Stimulated activated CD4-positive, alpha-beta T cell treated with anti-CD3 and anti-CD28 coated beads, TNF-alpha, amount 100 ng/mL, for 4 hours (primary cell): ENCODE measurements around the gene CHD2.

Experiments
- DNase-seq, 3 experiments: peaks; one replicate each; pipeline ENCODE4 v3.0.0-alpha.2; 2020; ENCODE audit warnings: low read depth in 3 of 3

Gene CHD2

GRCh38 chr15:92885224-92886041, 14.7 kb upstream of the CHD2 start:
- DNase-seq, result no peak

DNA sequence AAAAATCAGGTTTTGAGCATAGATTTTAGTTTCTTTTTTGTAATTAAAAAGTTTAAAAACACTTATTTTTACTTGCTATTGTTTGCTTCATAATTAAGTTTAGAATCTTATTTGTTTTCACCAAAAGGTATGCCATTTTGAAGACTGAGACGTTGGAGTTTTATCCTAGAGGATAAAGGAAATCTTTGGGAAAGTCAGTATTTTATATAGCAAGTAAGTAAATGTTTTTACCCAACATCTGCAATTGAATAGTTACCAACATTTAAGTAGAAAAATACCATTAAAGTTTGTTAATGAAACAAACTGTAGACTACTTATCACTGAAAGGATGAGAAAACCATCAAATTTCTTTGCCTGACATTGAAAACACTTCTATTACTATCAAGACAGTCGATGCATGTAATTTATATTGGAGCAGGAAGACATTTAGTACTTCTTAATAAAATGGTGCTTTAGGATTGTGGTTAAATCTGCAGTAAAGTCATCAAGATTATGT, 14.0 kb upstream of the CHD2 start:
- DNase-seq, result no peak

- no peak for DNase-seq
These were observed 13.3 kb upstream of the CHD2 start for GRCh38 chr15:92886815-92887214.

DNA sequence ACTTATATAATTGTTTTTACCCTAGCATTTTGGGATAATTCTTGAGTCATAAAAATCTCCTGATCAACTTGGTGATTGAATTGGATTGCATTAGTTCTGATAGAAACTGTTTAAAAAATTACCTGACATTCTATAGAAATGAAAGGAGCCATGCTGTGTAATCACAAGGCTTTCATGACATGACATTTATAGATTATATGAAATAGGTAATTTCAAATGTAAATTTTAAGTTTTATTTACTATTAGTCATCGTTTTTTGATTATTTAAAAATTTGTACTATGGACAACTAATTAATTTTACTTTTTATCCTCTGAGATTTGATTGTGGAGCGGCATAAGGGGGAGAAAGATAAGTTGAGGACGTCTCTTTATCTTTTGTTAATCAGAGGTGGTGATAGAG, 12.3 kb upstream of the CHD2 start:
- no peak for DNase-seq

GRCh38 chr15:92889390-92890107, 10.6 kb upstream of the CHD2 start:
- DNase-seq, result no peak

GRCh38 chr15:92891533-92892200, 8.5 kb upstream of the CHD2 start:
- DNase-seq, result no peak

DNA sequence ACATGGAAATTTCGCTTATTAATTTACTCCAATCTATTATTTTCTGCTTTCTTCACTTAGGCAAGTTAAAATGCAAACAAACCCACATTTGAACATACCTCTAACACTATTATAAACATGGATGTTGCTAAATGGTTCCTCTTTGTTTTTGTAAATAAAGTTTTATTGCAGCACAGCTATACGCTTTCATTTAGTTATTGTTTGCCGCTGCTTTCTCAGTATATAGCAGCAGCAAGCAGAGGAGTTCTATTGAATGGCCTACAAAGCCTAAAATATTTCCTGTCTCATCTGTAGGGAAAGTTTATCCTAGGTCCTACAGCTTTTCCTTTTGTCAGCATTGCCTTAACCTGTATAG, 7.9 kb upstream of the CHD2 start:
- no peak for DNase-seq

DNA sequence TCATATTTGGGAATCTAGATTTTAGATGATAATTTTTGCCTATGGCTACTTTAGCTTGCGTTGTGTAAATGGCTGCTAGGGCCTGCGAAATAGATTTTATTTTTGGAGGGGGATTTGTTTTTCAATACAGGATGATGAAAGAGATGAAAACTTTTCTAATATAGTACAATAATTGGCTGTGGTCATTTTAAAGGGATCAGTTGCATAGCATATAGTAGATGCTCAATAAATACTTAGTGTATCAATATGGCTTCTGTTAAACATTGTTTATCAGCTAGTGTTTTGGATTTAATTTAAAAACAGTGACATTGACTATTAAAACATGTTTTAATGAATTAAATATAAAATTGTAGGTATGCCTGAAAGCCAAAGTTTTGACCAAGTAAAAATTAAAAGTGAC, 6.9 kb upstream of the CHD2 start:
- DNase-seq, result no peak

DNA sequence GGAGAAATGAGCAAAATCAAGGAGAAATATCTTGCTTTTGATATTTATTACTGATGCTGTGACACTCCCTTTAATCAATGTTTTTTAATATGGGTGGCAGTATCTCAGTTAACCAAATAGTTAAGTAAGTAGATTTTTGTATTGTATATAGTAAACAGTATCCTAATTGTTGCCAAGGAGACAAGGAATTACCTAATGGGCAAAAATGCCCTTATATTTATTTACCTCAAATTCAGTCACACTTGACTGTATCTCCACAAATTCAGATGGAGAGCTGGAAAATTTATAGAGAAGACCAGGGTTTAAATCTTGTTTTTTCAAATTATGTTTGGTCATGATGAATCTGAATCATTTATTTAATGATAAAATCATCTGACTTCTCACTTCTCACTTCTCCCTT, 3.6 kb upstream of the CHD2 start:
- DNase-seq, result no peak

DNA sequence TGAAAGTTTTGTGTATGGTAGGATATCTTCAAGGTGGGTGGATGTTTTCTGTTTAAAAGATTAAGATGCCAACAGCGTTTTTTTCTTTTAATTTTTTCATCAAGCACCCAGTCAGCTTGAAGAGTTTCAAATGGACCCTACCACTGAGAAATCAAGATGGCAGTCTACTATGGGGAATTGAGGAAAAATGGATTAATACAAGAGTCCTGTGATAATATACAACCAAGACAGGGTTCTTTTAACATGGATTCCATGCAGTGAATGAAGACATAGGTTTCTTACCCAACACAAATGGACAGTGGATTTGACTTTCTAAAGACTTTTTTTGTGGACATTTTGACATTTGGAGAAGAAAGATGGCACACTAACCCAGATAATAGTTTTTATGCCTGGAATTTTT, 2.5 kb upstream of the CHD2 start:
- DNase-seq, result no peak

DNA sequence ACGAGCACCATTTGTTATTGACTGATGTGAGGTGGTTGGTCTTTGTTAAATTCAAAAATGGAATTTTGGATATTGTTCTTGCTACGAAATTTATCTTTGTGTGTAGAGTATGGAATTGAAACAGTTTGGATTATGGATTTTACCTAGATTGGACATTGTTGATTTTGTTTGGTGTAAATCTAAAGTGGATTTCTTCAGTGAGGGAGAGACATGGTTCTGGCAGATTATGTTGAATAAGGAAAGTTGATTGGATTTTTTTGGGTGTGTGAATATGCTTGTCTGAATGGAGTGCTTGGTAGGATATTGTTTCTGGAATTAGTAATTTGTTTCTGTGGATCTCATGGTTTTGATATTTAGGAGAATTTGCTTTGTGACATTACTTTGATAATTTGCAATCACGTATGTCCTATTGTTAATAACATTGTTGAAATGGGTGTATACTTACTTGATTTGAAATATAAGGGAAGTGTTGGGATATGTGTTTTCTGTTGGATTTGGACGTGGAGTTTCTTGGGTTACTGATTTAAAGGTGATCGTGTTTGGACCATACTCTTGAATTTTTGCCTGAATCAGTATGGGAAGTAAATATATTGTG, 1.0 kb upstream of the CHD2 start:
- DNase-seq, result no peak

GRCh38 chr15:92899601-92899947, 550 bp upstream of the CHD2 start:
- no peak for DNase-seq

GRCh38 chr15:92900731-92901071, 577 bp downstream of the CHD2 start:
- DNase-seq, result no peak

GRCh38 chr15:92901072-92901761, 1.1 kb downstream of the CHD2 start:
- no peak for DNase-seq

DNA sequence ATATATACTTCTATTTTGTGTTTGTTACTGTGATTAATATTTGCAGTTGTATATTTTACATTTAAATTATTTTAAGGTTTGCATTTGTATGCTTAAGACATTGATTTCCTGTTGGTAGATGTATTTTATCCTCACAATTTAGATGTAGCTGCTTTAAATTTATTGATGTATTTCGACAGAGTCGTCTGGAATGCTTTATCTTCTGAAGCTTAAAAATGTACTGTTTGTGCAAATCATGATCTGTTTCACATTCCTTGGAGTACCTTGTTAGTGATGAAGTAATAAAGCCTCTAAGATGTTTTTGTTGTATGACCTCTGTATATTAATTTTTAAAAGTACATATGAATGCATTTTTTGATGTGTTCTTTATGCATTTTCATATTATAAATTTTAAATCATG, 1.9 kb downstream of the CHD2 start:
- no peak for DNase-seq

- DNase-seq, result no peak
These were observed 2.8 kb downstream of the CHD2 start for GRCh38 chr15:92902737-92903593.

- no peak for DNase-seq
These were observed 3.5 kb downstream of the CHD2 start for GRCh38 chr15:92903631-92903965.

- peak; percentile 96 to 98 (median 96) for DNase-seq
These were observed 4.0 kb downstream of the CHD2 start for GRCh38 chr15:92903966-92904721.

- no peak for DNase-seq
These were observed 4.8 kb downstream of the CHD2 start for GRCh38 chr15:92904722-92905571.
